SU-DHL-6 (cell line): ENCODE measurements around the gene ARMH1.
"Not testable (repeated sequence)": the region's sequence is repeated elsewhere in the genome, so short reads cannot be mapped to it uniquely, and the experiment has no call there.

Source experiments
- H2AFZ ChIP-seq: fragments of 200-600 bp; sonication (generic); 2 replicates; pipeline ENCODE4 v1.6.1; 2014; ENCODE audit warnings: low read depth, mild to moderate bottlenecking, moderate library complexity, mixed read lengths, antibody characterized with exemption, low read length; ENCODE audit not compliant: severe bottlenecking
- H3F3A ChIP-seq: fragments of 200-600 bp; shearing (Covaris generic); 2 replicates; pipeline ENCODE4 v1.6.0; 2016; ENCODE audit warnings: antibody characterized with exemption, mild to moderate bottlenecking; ENCODE audit not compliant: insufficient read depth
- H3K27ac ChIP-seq: fragments of 200-600 bp; sonication (generic); 2 replicates; pipeline ENCODE4 v1.5.1; 2016; ENCODE audit warnings: low read depth, mild to moderate bottlenecking, low read length, moderate library complexity, mixed read lengths
- H3K27me3 ChIP-seq: fragments of 200-600 bp; sonication (generic), shearing (Covaris generic); 2 replicates; pipeline ENCODE4 v1.6.0; 2014; ENCODE audit warnings: mild to moderate bottlenecking, low read length
- H3K36me3 ChIP-seq: fragments of 200-600 bp; sonication (generic); 2 replicates; pipeline ENCODE4 v1.6.1; 2014; ENCODE audit warnings: mild to moderate bottlenecking, low read length, mixed read lengths
- H3K4me2 ChIP-seq: fragments of 300-600, 200-600 bp; shearing (Covaris generic), sonication (generic); 2 replicates; pipeline ENCODE4 v1.6.0; 2014; ENCODE audit warnings: low read length, low read depth, mild to moderate bottlenecking; ENCODE audit not compliant: poor library complexity, severe bottlenecking
- H3K4me3 ChIP-seq: fragments of 200-600 bp; sonication (generic); 2 replicates; pipeline ENCODE4 v1.5.1; 2014; ENCODE audit warnings: antibody characterized with exemption, low read length, mild to moderate bottlenecking, mixed read lengths; ENCODE audit not compliant: insufficient read depth, poor library complexity, severe bottlenecking
- H3K79me2 ChIP-seq: fragments of 200-600 bp; sonication (generic); 2 replicates; pipeline ENCODE4 v1.6.1; 2014; ENCODE audit warnings: mild to moderate bottlenecking, low read length, moderate library complexity; ENCODE audit not compliant: insufficient read depth
- H3K9ac ChIP-seq: fragments of 200-600 bp; sonication (generic); 2 replicates; pipeline ENCODE4 v1.7.0; 2014; ENCODE audit warnings: mild to moderate bottlenecking, low read length
- H3K9me2 ChIP-seq: fragments of 200-600 bp; sonication (generic); replicated peaks from 2 replicates; pipeline ENCODE4 v1.6.1; 2014; ENCODE audit warnings: low read length; ENCODE audit not compliant: insufficient read depth
- H3K9me3 ChIP-seq: fragments of 200-600 bp; sonication (generic); 2 replicates; pipeline ENCODE4 v1.6.1; 2014; ENCODE audit warnings: low read length, mixed read lengths; ENCODE audit not compliant: insufficient read depth
- H4K20me1 ChIP-seq: fragments of 200-600 bp; sonication (generic); 2 replicates; pipeline ENCODE4 v1.6.1; 2014; ENCODE audit warnings: low read depth, mild to moderate bottlenecking, antibody characterized with exemption, low read length, moderate library complexity, mixed read lengths
- EZH2phosphoT487 ChIP-seq: fragments of 200-600 bp; sonication (generic), shearing (Covaris generic); conservative IDR thresholded peaks from 2 replicates; pipeline ENCODE4 v1.6.1; 2018; ENCODE audit warnings: mild to moderate bottlenecking, antibody characterized with exemption, low read length, moderate library complexity, mixed read lengths
- TF ChIP-seq, protein P1 (sequence below): fragments of 200-600 bp; sonication (generic); IDR thresholded peaks from one replicate; pipeline ENCODE4 v1.5.1; 2017; ENCODE audit warnings: antibody characterized with exemption, mild to moderate bottlenecking, low read length, moderate library complexity; ENCODE audit not compliant: insufficient read depth, poor library complexity, severe bottlenecking

Gene ARMH1

DNA sequence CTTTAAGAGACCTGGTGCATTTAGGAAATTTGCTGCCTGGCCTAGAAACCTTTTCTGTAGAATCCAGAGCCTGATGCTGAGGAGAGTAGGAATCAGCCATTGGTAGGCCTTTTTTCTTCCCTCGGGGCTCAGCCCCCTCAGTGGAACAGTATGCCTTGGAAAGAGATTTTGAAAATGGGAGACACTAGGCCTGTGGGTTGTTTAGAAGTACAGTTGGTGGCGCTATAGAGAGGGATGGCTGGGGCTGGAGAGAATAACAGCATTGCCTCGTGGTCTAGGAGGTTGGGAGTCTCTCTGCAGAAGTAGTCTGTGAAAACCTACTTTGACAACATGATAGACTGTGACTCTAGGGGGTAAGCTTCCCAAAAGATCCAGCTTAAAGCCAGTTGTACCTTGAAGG is 73.4 kb downstream of the ARMH1 start:
- no peak overlapping the region for H3K4me3 ChIP-seq
- H3K9me2 ChIP-seq: no peaks in the 10 kb centered on the region
- peaks cover 29% of the 10 kb centered on the region; the same call in 1 of the 2 replicates for H3K36me3 ChIP-seq
- H3F3A ChIP-seq: no peaks in the 10 kb centered on the region; the same call in none of the 2 replicates
- no peak overlapping the region for H3K9ac ChIP-seq
- peaks cover 31% of the 10 kb centered on the region for H3K79me2 ChIP-seq
- H3K4me2 ChIP-seq: no peak overlapping the region
- no peak overlapping the region for H3K27ac ChIP-seq
- no peaks in the 10 kb centered on the region for H3K9me3 ChIP-seq
- no peaks in the 10 kb centered on the region for H3K27me3 ChIP-seq
- TF ChIP-seq, protein P1, sequence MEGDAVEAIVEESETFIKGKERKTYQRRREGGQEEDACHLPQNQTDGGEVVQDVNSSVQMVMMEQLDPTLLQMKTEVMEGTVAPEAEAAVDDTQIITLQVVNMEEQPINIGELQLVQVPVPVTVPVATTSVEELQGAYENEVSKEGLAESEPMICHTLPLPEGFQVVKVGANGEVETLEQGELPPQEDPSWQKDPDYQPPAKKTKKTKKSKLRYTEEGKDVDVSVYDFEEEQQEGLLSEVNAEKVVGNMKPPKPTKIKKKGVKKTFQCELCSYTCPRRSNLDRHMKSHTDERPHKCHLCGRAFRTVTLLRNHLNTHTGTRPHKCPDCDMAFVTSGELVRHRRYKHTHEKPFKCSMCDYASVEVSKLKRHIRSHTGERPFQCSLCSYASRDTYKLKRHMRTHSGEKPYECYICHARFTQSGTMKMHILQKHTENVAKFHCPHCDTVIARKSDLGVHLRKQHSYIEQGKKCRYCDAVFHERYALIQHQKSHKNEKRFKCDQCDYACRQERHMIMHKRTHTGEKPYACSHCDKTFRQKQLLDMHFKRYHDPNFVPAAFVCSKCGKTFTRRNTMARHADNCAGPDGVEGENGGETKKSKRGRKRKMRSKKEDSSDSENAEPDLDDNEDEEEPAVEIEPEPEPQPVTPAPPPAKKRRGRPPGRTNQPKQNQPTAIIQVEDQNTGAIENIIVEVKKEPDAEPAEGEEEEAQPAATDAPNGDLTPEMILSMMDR: no peak
- TF ChIP-seq EZH2phosphoT487: no peak
- H4K20me1 ChIP-seq: no peaks in the 10 kb centered on the region
- H2AFZ ChIP-seq: no peak overlapping the region

DNA sequence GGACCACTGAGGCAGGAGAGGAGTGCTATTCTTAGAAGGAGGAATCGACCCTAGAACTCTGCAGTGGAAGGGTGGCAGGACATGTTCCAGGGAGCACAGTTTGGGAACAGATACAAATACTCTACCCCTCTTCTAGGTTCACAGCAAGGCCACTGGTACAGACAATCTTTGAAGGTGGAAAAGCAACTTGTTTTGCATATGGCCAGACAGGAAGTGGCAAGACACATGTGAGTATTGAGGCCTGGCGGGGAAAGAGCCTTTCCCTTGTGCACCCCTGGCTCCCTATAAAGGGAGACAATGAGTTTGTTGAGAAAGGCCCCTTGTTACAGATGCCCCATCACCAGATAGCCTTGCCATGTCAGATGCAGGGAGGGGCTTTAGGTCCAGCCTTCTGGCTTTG is 82.9 kb downstream of the ARMH1 start:
- Histone ChIP-seq H4K20me1 (no peaks in the 10 kb centered on the region), H3K27me3 (no peaks in the 10 kb centered on the region), H3K4me2 (no peak overlapping the region), H3K4me3 (no peak overlapping the region), H3K27ac (peak overlapping the region; percentile 19; the same call in 1 of the 2 replicates), H3K36me3 (peaks cover 29% of the 10 kb centered on the region), H3K9me2 (no peaks in the 10 kb centered on the region), H3K9ac (no peak overlapping the region; the same call in 1 of the 2 replicates), H3K79me2 (no peaks in the 10 kb centered on the region), H3K9me3 (no peaks in the 10 kb centered on the region), H2AFZ (no peak overlapping the region), H3F3A (no peaks in the 10 kb centered on the region; the same call in 1 of the 2 replicates)
- TF ChIP-seq, protein P1: no peak
- no peak for TF ChIP-seq EZH2phosphoT487

DNA sequence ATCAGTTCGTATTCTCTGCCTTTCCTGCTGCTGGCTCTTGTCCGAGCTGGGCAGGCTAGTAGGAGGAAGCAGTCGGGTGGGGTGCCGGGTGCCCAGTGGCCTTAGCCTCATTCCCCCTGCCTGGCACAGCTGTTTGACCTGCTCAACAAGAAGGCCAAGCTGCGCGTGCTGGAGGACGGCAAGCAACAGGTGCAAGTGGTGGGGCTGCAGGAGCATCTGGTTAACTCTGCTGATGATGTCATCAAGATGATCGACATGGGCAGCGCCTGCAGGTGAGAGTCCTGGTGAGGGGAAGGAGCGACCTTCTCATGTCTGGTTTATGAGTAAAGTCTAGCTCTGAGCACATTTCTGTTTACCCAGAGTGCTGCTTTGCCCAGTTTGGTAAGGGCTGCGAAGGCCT is 84.6 kb downstream of the ARMH1 start:
- Histone ChIP-seq H3K9me3 (no peaks in the 10 kb centered on the region), H3K27ac (no peak overlapping the region), H3K4me2 (no peak overlapping the region), H3K36me3 (peaks cover 17% of the 10 kb centered on the region), H3K9ac (no peak overlapping the region), H4K20me1 (no peaks in the 10 kb centered on the region), H3K79me2 (no peaks in the 10 kb centered on the region), H3F3A (no peaks in the 10 kb centered on the region), H3K27me3 (no peaks in the 10 kb centered on the region), H2AFZ (no peak overlapping the region), H3K4me3 (no peak overlapping the region), H3K9me2 (no peaks in the 10 kb centered on the region)
- TF ChIP-seq, protein P1: no peak
- TF ChIP-seq EZH2phosphoT487: no peak

DNA sequence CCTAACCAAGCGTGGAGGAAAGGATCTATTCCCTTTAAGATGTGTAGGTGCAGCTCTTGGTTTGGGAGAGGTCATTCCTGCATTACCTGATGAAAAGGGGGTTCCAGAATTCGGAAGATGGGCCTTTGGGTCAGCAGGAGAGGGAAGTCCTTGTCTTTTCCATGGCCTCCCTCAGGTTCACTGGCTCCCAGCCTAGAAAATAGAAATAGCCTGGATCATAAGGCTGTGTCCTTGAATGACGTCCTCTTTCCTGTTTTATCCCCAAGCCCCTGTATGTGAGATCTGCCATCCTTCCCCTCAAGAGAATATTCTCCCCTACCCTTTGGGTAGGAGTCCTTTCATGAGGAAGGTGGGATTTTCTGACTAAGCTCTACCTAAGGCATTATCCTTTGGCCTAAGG is 86.4 kb downstream of the ARMH1 start:
- H3K9ac ChIP-seq: no peak overlapping the region
- H3K79me2 ChIP-seq: no peaks in the 10 kb centered on the region
- H3K27ac ChIP-seq: no peak overlapping the region
- H4K20me1 ChIP-seq: no peaks in the 10 kb centered on the region
- H2AFZ ChIP-seq: no peak overlapping the region
- no peak overlapping the region for H3K4me3 ChIP-seq
- no peaks in the 10 kb centered on the region for H3K27me3 ChIP-seq
- TF ChIP-seq EZH2phosphoT487: no peak
- no peaks in the 10 kb centered on the region for H3F3A ChIP-seq
- H3K9me2 ChIP-seq: no peaks in the 10 kb centered on the region
- H3K4me2 ChIP-seq: no peak overlapping the region
- peaks cover 12% of the 10 kb centered on the region for H3K36me3 ChIP-seq
- no peaks in the 10 kb centered on the region for H3K9me3 ChIP-seq

DNA sequence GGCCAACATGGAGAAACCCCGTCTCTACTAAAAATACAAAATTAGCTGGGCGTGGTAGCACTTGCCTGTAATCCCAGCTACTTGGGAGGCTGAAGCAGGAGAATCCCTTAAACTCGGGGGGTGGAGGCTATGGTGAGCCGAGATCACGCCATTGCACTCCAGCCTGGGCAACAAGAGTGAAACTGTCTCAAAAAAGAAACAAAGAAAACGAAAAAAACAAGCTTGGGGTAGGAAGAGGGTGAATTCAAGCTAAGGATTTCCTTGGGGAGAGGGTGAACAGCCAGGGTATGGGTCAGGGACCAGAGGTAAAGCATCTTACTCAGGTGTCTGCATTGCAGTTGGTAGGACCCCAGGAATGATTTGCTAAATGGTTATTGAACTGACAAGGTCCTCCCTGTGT is 91.9 kb downstream of the ARMH1 start:
- not testable (repeated sequence) for H3K27me3 ChIP-seq, H3K4me2 ChIP-seq, H3K9me2 ChIP-seq, H3K9ac ChIP-seq, H3K4me3 ChIP-seq, H3K9me3 ChIP-seq, H3K36me3 ChIP-seq, H3K27ac ChIP-seq, H3K79me2 ChIP-seq, H4K20me1 ChIP-seq, H2AFZ ChIP-seq
- H3F3A ChIP-seq: peaks cover 17% of the 10 kb centered on the region; the same call in 1 of the 2 replicates
